ENCODE data around the gene DYRK2. TPM values are rescaled to one million over a fixed set of nuclear protein-coding genes. Genes with fewer than 3 reads are reported as not detected.

Gene DYRK2
- total RNA-seq, 4 donors from 2014 or later = 8.0 to 16.0 (median 13.2) TPM

DNA sequence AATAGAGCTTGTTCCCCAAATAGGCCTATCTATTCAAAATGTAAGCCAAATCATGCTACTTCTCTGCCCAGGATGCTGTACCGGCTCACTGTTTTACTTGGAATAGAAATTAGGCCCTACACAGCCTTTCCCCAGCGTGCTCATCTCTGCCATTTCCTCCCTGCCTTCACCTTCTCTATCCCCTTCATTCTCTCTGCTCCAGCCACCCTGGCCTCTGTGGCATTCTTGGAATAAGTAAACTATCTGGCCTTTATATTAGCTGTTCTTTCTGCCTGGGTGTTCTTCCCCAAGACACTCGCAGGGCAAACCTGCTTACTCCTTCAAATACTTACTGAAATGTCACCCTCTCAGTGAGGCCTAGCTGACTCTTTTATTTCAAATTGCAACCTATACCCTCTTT is 30.9 kb upstream of the DYRK2 start:
- intact Hi-C loops (cut with DNase I; ENCODE audit: low total_unique reads) = no loop called here
- WGBS, 2 donors = 85 to 91% methylated on average over 3 of the region's 3 CpGs
- TF ChIP-seq POLR2A (IDR thresholded peaks at IDR 0.05) = no peak
- TF ChIP-seq, protein P1, sequence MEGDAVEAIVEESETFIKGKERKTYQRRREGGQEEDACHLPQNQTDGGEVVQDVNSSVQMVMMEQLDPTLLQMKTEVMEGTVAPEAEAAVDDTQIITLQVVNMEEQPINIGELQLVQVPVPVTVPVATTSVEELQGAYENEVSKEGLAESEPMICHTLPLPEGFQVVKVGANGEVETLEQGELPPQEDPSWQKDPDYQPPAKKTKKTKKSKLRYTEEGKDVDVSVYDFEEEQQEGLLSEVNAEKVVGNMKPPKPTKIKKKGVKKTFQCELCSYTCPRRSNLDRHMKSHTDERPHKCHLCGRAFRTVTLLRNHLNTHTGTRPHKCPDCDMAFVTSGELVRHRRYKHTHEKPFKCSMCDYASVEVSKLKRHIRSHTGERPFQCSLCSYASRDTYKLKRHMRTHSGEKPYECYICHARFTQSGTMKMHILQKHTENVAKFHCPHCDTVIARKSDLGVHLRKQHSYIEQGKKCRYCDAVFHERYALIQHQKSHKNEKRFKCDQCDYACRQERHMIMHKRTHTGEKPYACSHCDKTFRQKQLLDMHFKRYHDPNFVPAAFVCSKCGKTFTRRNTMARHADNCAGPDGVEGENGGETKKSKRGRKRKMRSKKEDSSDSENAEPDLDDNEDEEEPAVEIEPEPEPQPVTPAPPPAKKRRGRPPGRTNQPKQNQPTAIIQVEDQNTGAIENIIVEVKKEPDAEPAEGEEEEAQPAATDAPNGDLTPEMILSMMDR (IDR thresholded peaks at IDR 0.05) = no peak

GRCh38 chr12:67618303-67618702 is 30.2 kb upstream of the DYRK2 start:
- no peak for TF ChIP-seq POLR2A (IDR thresholded peaks at IDR 0.05)
- TF ChIP-seq, protein P1 (IDR thresholded peaks at IDR 0.05) = no peak

More for the DNA sequence above, 30.9 kb upstream of the DYRK2 start:
- no peak overlapping the region for H3K4me3 ChIP-seq (ENCODE audit: low read depth, poor library complexity, severe bottlenecking)
- DNase-seq (ENCODE audit: low spot score in 2 of 2) = no peak

DNA sequence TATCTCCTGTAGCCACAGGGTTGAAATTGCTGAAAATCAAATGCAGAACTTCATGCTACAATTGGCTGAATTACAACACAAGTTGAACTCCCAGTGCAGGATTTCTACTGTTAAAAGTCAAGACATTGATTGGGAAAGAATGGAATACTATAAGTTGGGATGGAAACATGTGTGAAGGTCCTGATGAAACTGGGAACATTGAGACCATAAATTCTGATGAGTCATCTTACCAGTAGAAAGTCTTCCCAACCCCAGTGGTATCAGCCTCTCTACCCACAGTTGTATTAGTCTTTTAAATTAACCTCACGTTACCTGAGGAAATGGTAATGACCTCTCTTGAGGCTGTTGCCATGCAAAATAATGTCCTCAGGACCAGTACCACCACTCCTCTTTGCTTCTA is 27.4 kb upstream of the DYRK2 start:
- intact Hi-C loops (cut with DNase I; ENCODE audit: low total_unique reads) = no loop called here
- TF ChIP-seq POLR2A (IDR thresholded peaks at IDR 0.05) = no peak
- TF ChIP-seq, protein P1 (IDR thresholded peaks at IDR 0.05) = no peak
- 77 to 88% methylated on average over 1 of the region's 1 CpG for WGBS, 2 donors
- H3K4me3 ChIP-seq (ENCODE audit: low read depth, poor library complexity, severe bottlenecking) = no peak overlapping the region
- DNase-seq (ENCODE audit: low spot score in 2 of 2) = no peak

More at GRCh38 chr12:67618303-67618702, 30.2 kb upstream of the DYRK2 start:
- 85 to 91% methylated on average over 3 of the region's 3 CpGs for WGBS, 2 donors
- no peak overlapping the region for H3K4me3 ChIP-seq (ENCODE audit: low read depth, poor library complexity, severe bottlenecking)
- DNase-seq (ENCODE audit: low spot score in 2 of 2) = no peak
- intact Hi-C loops (cut with DNase I; ENCODE audit: low total_unique reads) = no loop called here

- intact Hi-C loops (cut with DNase I; ENCODE audit: low total_unique reads) = no loop called here
- WGBS, 2 donors = 92 to 96% methylated on average over 4 of the region's 4 CpGs
- TF ChIP-seq POLR2A (IDR thresholded peaks at IDR 0.05) = no peak
- TF ChIP-seq, protein P1 (IDR thresholded peaks at IDR 0.05) = no peak
- DNase-seq (ENCODE audit: low spot score in 2 of 2) = no peak
- no peak overlapping the region for H3K4me3 ChIP-seq (ENCODE audit: low read depth, poor library complexity, severe bottlenecking)
Observed at GRCh38 chr12:67621926-67622325, 26.6 kb upstream of the DYRK2 start.

DNA sequence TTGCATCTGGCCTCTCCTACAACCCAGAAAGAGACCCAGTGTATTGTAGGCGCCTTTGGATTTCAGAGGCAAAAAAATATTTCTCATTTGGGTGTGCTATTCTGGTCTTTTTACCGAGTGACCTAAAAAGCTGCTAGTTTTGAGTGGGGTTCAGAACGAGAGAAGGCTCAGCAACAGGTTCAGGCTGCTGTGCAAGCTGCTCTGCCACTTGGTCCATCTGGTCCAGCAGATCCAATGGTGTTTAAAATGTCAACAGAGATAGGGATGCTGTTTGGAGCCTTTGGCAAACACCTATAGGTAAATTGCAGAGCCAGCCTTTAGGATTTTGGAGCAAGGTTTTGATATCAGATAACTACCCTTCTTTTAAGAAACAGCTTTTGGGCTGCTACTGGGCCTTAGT is 25.3 kb upstream of the DYRK2 start:
- no peak for DNase-seq (ENCODE audit: low spot score in 2 of 2)
- intact Hi-C loops (cut with DNase I; ENCODE audit: low total_unique reads) = no loop called here
- TF ChIP-seq, protein P1 (IDR thresholded peaks at IDR 0.05) = no peak
- no peak for TF ChIP-seq POLR2A (IDR thresholded peaks at IDR 0.05)
- no peak overlapping the region for H3K4me3 ChIP-seq (ENCODE audit: low read depth, poor library complexity, severe bottlenecking)
- WGBS, 2 donors = 64 to 93% methylated on average over 3 of the region's 3 CpGs

DNA sequence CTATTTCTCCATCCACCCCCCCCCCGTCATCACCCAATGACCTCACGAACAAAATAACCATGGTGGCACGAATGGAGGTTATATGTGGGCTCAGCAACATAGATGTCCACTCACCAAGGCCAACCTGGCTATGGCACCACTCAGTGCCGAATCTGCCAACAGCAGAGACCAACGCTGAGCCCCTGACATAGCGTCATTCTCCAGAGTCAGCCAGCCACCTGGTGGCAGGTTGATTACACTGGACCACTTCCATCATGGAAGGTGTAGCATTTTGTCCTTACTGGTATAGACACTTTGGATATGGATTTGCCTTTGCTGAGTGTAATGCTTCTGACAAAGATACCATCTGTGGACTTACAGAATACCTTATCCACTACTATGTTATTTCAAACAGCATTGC is 24.2 kb upstream of the DYRK2 start:
- no peak for DNase-seq (ENCODE audit: low spot score in 2 of 2)
- 91 to 94% methylated on average over 6 of the region's 6 CpGs for WGBS, 2 donors
- no peak overlapping the region for H3K4me3 ChIP-seq (ENCODE audit: low read depth, poor library complexity, severe bottlenecking)
- no peak for TF ChIP-seq POLR2A (IDR thresholded peaks at IDR 0.05)
- TF ChIP-seq, protein P1 (IDR thresholded peaks at IDR 0.05) = no peak
- intact Hi-C loops (cut with DNase I; ENCODE audit: low total_unique reads) = no loop called here
